HG03571 (cell line): ENCODE data around the gene DNAH11.
"Not testable (repeated sequence)": the region's sequence is repeated elsewhere in the genome, so short reads cannot be mapped to it uniquely, and the experiment has no call there.

Experiments used
- ATAC-seq: cut with Tn5 transposase; IDR thresholded peaks from one replicate; pipeline ENCODE4 v1.9.1; 2021; ENCODE audit not compliant: unreplicated experiment

DNAH11 gene, protein sequence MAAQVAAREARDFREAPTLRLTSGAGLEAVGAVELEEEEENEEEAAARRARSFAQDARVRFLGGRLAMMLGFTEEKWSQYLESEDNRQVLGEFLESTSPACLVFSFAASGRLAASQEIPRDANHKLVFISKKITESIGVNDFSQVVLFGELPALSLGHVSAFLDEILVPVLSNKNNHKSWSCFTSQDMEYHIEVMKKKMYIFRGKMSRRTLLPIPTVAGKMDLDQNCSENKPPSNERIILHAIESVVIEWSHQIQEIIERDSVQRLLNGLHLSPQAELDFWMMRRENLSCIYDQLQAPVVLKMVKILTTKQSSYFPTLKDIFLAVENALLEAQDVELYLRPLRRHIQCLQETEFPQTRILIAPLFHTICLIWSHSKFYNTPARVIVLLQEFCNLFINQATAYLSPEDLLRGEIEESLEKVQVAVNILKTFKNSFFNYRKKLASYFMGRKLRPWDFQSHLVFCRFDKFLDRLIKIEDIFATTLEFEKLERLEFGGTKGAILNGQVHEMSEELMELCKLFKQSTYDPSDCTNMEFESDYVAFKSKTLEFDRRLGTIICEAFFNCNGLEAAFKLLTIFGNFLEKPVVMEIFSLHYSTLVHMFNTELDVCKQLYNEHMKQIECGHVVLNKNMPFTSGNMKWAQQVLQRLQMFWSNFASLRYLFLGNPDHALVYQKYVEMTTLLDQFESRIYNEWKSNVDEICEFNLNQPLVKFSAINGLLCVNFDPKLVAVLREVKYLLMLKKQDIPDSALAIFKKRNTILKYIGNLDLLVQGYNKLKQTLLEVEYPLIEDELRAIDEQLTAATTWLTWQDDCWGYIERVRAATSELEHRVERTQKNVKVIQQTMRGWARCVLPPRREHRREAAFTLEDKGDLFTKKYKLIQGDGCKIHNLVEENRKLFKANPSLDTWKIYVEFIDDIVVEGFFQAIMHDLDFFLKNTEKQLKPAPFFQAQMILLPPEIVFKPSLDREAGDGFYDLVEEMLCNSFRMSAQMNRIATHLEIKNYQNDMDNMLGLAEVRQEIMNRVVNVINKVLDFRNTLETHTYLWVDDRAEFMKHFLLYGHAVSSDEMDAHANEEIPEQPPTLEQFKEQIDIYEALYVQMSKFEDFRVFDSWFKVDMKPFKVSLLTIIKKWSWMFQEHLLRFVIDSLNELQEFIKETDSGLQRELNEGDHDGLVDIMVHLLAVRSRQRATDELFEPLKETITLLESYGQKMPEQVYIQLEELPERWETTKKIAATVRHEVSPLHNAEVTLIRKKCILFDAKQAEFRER (N-terminal part only)

DNA sequence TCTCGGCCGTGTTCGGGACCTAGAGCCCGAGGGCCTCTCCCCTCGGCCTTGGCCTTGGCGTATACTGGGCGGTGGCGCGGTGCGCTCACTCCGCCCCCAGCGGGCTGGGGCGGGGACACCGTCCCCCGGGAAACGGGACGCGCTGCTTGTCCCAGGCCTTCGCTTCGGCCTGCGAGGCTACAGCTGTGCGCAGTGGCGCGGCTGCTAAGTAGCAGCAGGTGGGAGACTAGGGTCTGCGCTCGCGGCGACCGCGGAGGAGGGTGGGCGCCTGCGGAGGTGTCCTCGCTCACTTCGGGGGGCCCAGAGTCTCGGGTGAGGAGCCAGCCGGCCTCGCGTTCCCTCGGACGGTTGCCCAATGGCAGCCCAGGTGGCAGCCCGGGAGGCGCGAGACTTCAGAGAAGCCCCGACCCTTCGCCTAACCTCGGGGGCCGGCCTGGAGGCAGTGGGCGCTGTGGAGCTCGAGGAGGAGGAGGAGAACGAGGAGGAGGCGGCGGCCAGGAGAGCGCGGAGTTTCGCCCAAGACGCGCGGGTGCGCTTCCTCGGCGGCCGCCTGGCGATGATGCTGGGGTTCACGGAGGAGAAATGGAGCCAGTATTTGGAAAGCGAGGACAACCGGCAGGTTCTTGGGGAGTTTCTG lies at the start of gene DNAH11:
Gene DNAH11, plus strand, starts transcription at position 149 of the 637 bp plus-strand sequence. Its CDS starts 207 bp downstream, at position 356.
- no peak for ATAC-seq

DNA sequence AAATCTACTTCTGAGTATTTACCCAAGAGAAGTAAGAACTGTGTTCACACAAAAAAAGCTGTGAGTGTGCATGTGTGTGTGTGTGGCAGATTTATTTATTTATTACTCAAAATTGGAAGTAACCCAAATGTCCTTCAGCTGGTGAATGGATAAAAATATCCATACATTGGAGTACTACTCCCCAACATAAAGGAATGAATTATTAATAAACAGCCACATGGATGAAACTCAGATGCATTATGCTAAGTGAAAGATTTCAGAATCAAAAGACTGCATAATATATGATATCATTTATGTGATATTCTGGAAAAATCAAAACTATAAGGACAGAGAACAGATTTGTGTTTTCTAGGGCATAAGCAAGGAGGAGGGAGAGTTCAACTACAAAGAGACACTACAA lies 47.1 kb upstream of the DNAH11 start:
- no peak for ATAC-seq

DNA sequence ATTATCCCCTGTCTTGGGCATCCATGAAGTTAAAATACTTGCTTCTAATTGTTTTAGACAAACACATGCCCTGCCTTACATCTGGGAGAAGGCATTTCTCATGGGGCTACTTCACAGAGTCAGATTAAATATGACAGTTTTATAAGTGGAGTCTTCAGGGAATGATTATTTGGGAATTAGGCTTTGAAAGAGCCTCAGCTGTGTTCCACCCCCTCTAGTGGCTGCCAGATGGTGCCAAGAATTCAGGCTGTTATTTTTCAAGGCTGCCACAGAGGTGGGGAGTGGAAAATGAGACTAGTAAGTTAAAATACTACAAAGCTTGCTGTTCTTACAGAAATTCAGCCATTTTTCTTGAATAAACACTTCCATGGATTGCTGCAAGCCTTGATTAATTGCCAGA lies 45.8 kb upstream of the DNAH11 start:
- no peak for ATAC-seq

DNA sequence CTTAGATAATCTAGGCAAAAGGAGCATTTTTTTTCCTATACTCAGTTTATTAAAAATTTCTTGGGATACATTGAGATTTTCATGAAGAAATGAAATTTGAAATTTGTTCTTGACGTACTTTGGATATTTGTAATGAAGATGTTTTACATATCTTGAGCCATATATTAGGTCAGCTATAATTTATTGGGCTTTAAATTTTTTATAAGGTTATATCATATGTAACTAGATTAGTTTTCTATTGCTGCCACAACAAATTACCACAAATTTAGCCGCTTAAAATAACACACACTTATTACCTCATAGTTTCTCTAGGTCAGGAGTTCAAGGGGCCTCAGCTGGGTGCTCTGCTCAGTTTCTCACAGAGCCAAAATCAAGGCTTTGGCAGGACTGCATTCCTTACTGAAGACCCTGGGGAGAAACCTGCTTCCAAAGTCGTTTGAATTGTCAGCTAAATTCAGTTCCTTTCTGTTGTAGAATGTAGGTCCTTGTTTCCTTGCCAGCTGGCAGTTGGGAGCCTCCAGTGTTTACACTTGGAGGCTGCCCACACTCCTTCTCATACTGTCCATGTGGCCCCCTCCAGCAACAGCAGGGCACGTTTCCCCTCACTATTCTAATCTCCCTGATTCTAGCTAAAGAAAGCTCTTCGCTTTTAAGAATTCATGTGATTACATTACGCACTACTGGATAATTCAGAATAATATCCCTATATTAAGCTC lies 42.6 kb upstream of the DNAH11 start:
- no peak for ATAC-seq

DNA sequence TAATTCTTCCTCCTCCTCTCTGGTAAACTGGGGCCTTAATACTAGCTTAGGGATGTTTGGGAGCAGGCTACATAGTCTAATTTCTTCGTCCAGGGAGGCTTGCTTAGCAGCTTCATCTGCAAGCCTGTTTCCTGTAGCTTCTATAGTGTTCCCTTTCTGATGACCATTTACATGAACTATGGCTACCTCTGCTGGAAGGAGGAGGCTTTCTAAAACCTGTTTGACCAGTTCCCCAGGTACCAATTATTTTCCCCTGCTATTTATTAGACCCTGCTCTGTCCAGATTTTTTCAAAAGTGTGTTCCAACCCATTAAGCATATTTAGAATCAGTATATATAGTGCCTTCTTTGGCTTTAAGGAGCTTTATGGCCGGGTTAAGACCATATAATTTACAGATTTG lies 38.8 kb upstream of the DNAH11 start:
- ATAC-seq: no peak

DNA sequence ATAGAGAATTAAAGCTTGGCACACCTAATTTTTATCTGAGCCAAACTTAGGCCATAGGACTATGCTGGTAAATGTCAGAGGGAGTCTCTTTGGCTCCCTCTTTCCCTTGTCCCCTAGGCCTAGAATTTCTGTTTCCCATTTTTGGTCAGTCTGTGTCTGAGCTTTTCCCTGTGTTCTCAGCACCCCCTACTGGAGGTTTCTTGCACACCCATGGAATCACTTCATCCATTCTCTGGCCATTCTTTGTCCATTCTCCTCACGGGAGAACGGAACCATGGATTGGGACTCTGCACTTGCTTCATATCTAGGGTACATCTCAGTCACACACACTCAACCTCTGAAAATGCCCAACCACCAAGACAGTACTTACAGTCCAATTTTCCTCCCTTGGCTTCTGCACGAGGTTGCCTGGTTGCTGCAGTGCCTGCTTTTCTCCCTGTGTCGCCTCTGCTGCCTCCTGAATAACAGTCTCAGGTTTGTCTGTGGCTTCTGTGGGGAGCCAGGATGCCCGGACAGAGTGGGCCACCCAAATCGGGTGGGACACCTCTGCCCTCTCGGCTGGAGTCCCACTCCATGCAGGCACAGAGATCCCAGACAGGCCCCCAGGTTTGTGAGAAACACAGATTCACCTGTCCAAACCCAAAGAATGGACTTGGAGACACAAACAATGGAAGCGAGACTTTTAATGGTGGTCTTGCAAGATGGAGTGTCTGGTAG lies 35.1 kb upstream of the DNAH11 start:
- ATAC-seq: no peak

DNA sequence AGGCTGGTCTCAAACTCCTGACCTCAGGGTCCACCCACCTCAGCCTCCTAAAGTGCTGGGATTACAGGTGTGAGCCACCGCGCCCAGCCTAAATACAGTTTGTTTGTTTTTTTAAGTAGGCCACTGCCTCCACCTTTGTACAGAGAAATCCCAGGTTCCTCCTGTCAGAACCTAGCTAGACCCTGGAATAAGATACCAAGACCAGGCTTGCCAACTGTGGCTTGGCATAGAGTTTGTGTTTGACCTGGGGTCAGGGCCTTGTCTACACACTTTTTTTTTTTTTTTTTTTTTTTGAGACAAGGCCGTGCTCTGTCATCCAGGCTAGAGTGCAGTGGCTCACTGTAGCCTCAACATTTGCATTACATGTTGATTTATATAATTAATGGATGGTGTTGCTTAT lies 34.3 kb upstream of the DNAH11 start:
- no peak for ATAC-seq

DNA sequence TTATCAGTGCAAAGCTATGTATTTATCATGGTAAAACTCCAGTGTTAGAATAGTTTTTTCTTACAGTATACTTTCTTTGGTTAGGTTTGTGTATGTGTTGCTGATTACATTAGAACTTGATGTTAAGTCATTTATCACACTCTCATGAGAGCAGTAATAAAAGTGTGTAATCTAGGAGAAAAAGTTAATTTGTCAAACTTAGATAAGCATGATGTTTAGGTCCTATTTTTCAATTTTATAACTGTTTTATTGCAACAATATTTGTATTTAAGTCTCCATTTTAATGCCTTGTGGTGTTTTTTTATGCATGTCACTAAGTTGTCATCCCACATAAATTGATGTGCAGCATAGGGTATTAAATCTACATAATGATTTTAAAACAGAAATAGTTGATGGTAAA lies 28.8 kb upstream of the DNAH11 start:
- no peak for ATAC-seq

DNA sequence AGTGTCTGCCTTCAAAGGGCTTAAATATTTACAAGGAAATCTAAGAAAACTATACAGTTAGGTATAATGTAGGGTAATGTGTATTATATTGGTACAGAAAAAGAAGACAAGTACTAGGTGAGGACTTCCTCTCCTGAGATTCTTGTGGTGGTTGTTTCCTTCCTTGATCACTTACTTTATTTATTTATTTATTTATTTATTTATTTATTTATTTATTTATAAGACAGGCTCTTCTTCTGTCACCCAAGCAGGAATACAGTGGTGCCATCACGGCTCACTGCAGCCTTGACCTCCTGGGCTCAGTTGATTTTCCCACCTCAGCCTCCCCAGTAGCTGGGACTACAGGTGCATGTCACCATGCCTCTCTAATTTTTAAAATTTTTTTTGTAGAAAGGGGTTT lies 18.2 kb upstream of the DNAH11 start:
- ATAC-seq: no peak

DNA sequence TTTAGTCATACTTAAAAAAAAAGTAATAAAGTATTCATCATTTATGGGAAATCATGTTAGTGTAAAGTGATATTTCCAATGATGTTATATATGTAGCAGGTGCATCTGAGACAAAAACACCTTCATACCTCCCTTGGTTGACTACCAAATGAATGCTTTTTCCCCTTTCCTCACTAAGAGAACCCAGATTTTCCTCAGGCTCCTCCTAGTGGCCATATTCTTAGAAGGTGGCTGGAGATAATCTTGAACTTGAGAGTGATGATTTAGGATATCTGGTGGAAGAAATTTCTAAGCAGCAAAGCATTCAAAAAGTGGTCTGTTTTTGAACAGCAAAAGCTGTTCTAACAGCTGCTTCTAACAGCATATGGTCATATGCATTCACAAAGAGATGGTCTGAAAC lies 16.8 kb upstream of the DNAH11 start:
- no peak for ATAC-seq

DNA sequence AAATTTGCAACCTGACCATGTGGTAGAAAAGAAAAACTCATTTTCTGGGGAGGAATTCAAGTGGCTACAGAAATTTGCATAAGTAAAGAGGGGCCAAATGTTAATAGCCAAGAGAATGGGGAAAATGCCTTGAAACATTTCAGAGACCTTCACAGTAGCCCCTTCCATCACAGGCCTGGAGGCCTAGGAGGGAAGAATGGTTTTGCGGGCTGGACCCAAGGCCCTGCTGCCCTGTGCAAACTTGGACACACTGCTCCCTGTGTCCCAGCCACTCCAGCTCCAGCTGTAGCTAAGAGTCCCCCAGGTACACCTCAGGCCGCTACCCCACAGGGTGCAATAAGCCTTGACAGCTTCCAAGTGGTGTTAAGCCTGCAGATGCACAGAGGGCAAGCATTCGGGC lies 16.4 kb upstream of the DNAH11 start:
- ATAC-seq: no peak

DNA sequence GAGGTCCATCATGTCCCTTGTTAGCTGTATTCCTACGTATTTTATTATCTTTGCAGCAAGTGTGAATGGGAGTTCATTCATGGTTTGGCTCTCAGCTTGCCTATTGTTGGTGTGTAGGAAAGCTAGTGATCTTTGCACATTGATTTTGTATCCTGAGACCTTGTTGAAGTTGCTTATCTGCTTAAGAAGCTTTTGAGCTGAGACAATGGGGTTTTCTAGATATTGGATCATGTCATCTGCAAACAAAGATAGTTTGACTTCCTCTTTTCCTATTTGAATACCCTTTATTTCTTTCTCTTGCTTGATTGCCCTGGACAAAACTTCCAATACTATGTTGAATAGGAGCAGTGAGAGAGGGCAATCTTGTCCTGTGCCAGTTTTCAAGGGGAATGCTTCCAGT lies 10.4 kb upstream of the DNAH11 start:
- not testable (repeated sequence) for ATAC-seq

DNA sequence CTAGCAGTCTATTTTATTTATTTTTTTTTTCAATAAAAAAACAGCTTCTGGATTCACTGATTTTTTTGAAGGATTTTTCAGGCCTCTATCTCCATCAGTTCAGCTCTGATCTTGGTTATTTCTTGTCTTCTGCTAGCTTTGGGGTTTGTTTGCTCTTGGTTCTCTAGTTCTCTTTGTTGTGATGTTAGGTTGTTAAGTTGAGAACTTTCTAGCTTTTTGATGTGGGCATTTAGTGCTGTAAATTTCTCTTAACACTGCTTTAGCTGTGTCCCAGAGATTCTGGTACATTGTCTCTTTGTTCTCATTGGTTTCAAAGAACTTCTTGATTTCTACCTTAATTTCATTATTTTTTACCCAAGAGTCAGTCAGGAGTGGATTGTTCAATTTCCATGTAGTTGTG lies 9.2 kb upstream of the DNAH11 start:
- not testable (repeated sequence) for ATAC-seq

DNA sequence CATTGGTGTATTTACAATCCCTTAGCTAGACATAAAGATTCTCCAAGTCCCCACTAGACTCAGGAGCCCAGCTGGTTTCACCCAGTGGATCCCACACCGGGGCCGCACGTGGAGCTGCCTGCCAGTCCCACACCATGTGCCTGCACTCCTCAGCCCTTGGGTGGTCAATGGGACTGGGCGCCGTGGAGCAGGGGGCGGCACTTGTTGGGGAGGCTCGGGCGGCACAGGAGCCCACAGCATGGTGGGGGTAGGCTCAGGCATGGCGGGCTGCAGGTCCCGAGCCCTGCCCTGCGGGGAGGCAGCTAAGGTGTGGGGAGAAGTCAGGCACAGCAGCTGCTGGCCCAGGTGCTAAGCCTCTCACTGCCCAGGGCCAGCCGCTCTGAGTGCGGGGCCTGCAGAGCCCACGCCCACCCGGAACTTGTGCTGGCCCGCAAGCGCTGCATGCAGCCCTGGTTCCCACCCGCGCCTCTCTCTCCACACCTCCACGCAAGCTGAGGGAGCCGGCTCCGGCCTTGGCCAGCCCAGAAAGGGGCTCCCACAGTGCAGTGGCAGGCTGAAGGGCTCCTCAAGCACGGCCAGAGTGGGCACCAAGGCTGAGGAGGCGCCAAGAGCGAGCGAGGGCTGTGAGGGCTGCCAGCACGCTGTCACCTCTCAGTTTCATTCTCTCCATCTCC lies 6.3 kb upstream of the DNAH11 start:
- not testable (repeated sequence) for ATAC-seq

DNA sequence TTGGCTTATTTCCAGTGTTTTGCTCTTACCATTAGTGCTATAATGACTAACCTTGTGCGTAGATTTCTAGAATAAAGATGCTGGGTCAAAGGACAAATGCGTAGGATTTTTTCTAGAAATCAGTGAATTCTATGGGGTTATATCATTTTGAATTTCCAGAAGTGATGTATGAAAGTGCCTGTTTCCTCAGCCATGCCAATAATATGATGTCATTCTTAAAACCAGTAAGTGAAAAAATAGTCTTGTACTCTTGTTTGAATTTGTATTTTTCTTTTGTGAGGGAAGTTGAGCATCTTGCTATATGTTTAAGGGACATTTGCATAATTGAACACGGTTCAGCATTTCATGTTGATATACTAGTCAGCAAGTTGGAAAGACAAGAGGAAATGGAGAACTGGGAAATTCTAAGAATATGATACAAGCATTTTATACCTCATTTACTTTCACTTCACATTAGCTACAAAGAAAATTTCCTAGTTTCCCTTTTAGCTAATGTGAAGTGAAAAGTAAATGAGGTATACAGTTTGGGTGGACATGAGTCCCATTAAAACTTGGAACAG lies 3.8 kb upstream of the DNAH11 start:
- ATAC-seq: no peak

DNA sequence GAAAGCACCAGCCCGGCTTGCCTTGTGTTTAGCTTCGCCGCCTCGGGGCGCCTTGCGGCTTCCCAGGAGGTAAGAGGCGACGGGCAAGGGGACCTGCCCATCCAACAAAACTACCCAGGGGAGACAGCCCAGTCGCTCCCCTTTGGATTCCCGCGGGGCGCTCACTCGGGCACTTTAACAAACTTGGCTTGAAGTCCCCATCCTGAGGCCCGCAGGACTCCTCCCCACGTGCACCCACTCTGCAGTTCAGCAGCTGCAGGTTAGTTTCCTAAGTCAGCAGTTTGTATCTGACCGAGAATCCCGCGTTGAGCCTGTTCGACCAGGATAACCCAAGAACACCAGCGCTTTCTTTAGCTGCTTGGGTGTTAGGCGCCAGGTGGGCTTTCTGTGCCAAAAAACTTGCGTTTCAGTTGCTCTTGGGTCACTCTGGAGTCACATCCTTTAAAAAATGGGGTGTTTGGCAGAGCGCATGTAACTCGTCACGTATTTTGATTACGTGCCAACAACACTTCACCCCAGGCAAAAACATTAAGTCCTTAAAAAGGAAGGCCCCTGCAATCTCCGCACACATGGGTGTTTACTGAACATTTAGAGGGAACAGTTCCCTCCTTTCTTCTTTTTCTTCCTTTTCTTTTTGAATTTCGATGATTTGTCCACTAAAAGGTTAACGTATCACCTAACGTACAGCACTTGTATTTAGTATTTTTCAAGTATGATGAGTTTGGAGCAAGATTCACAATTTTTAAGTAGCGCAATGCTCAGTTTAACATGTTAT lies 876 bp downstream of the DNAH11 start:
- no peak for ATAC-seq

DNA sequence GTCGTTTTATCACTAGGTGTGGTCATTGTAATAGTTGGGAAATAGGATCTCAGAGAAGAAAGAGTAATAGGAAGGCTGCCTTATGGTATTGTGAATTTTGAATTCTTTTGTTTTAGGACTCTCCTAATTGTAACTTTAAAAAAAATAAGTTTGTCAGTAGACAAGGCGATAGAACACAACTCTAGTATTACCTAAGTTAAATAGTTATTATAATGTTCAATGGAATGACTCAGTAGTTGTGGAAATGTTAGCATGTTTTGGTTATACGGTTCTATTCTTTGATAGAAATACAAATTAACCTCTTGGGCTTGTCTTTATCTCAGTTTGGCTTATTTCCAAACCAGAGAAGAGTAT lies 1.4 kb downstream of the DNAH11 start:
- ATAC-seq: no peak

DNA sequence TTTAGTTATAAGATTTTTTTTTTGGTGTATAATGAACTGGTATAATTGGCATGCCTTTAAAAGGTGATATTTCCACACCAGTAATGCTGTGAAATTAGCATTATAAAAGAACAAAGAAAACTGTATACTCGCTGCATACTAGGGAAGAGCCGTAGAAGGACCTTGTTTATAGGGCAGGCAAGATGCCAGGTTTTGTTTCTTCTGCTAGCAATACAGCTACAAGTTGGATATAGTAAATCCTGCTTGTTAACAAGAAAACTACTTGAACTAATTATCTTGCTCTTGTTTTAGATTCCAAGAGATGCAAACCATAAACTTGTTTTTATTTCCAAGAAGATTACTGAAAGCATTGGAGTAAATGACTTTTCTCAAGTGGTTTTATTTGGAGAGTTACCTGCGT lies 1.9 kb downstream of the DNAH11 start:
- ATAC-seq: no peak
